Brain microvascular endothelial cell (primary cell): Measurements from ENCODE around the gene GAST.
A peak's percentile ranks its signal among the peaks of the same experiment; 100 is the strongest.
"Not testable (repeated sequence)": the region's sequence is repeated elsewhere in the genome, so short reads cannot be mapped to it uniquely, and the experiment has no call there.

Experiments
- DNase-seq: peaks from one replicate; pipeline ENCODE4 v3.0.0-alpha.2; 2020
- H3K27ac ChIP-seq: fragments of 250-450 bp; sonication (Bioruptor Pico); 2 replicates; pipeline ENCODE4 v1.5.1; 2020; ENCODE audit warnings: mild to moderate bottlenecking, moderate library complexity
- H3K27me3 ChIP-seq: fragments of 250-450 bp; sonication (Bioruptor Pico); replicated peaks from 2 replicates; pipeline ENCODE4 v1.5.1; 2020; ENCODE audit warnings: mild to moderate bottlenecking
- H3K36me3 ChIP-seq: fragments of 250-450 bp; sonication (Bioruptor Pico); replicated peaks from 2 replicates; pipeline ENCODE4 v1.5.1; 2020; ENCODE audit warnings: mild to moderate bottlenecking
- H3K4me3 ChIP-seq: 2 replicates; pipeline ENCODE4 v1.5.1; 2011; ENCODE audit warnings: low read depth, mild to moderate bottlenecking, control low read depth, low read length, moderate library complexity
- in situ Hi-C: cut with HindIII; loops from 2 replicates; pipeline ENCODE4 v1.10.0; 2017; ENCODE audit warnings: low sequenced_read_pairs, low pct_ligation_motif_present
- TF ChIP-seq, protein P1 (sequence below): IDR thresholded peaks from 2 replicates; pipeline ENCODE4 v1.5.1; 2011; ENCODE audit warnings: low read depth, mild to moderate bottlenecking, moderate library complexity, low read length, control low read depth, inconsistent platforms; ENCODE audit errors: missing control alignments

Gene GAST

DNA sequence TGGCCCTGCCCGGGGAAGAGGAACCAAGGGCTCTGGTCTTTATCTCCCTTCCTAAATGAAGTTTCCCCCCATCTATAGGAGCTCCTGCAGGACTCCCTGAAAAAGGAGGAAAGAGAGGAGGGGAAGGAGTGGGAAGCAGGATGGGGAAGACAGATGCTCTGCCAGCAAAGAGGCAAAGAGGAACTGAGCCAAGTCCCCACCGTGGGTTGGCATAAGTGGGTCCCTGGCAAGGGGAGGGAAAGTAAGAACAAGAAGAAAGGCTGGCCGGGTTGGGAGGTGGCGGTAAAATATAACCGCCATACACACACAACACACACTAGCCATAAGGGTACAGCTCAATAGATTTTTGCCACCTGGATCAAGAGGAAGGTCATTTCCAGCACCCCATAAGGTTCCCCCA, 29.5 kb upstream of the GAST start:
- DNase-seq: no peak
- H3K36me3 ChIP-seq: no peaks in the 10 kb centered on the region
- no peaks in the 10 kb centered on the region for H3K27me3 ChIP-seq
- H3K4me3 ChIP-seq: no peak overlapping the region
- TF ChIP-seq, protein P1, sequence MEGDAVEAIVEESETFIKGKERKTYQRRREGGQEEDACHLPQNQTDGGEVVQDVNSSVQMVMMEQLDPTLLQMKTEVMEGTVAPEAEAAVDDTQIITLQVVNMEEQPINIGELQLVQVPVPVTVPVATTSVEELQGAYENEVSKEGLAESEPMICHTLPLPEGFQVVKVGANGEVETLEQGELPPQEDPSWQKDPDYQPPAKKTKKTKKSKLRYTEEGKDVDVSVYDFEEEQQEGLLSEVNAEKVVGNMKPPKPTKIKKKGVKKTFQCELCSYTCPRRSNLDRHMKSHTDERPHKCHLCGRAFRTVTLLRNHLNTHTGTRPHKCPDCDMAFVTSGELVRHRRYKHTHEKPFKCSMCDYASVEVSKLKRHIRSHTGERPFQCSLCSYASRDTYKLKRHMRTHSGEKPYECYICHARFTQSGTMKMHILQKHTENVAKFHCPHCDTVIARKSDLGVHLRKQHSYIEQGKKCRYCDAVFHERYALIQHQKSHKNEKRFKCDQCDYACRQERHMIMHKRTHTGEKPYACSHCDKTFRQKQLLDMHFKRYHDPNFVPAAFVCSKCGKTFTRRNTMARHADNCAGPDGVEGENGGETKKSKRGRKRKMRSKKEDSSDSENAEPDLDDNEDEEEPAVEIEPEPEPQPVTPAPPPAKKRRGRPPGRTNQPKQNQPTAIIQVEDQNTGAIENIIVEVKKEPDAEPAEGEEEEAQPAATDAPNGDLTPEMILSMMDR: no peak
- in situ Hi-C loops: no loop called here
- no peak overlapping the region for H3K27ac ChIP-seq

DNA sequence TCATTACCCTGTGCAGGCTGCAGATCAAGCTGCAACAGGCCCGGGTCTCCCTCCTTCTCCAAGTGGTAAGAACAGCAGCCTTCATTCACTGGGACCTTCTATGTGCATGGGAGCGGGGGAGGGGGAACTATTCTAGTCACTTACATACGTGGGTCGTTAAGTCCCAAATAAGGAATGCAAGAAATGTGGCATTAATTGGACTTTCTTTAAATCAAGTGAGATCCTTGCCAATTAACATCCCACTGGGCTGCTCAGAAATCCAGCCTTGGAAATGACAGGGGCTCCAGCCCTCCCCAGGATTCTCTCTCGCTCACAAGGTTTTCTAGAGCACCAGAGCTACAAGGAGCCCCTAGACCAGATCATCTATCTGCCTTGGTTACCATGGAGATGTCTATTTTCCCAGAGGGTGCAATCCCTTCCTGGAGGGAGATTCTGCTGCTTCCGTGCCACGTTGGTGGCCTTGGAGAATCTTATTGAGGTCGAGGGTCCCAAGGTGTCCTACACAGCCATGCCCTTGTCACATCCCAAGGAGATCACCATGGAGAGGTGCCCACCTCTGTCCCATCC, 28.6 kb upstream of the GAST start:
- Histone ChIP-seq H3K27me3 (no peaks in the 10 kb centered on the region), H3K36me3 (no peaks in the 10 kb centered on the region), H3K4me3 (no peak overlapping the region), H3K27ac (no peak overlapping the region)
- DNase-seq: no peak
- in situ Hi-C loops: no loop called here
- TF ChIP-seq, protein P1: no peak

DNA sequence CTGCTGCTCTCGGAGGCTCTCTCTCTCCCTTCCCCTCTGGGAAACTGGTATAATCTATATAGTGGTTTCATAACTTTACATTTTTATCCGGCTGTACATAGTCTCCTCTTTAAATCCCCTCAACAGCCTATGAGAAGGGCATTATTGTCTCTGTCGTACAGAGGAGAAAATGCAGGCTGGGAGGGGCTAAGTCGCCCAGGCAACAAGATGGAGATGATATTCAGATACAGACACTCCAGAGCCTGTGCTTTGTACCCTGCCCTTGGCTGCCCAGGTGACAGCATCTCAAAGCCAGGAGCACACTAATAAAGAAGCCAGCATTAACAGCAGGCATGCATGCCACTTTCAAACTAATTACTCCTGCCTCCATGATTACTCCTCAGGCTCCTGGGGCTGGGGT, 28.1 kb upstream of the GAST start:
- Histone ChIP-seq H3K36me3 (peaks cover 2% of the 10 kb centered on the region), H3K27ac (no peak overlapping the region), H3K4me3 (no peak overlapping the region), H3K27me3 (no peaks in the 10 kb centered on the region)
- no peak for DNase-seq
- in situ Hi-C loops: no loop called here
- TF ChIP-seq, protein P1: no peak

GRCh38 chr17:41685753-41686152, 26.4 kb upstream of the GAST start:
- in situ Hi-C loops, H3K27me3 ChIP-seq, H3K27ac ChIP-seq, H3K4me3 ChIP-seq, DNase-seq: not testable (repeated sequence)
- peaks cover 17% of the 10 kb centered on the region for H3K36me3 ChIP-seq

DNA sequence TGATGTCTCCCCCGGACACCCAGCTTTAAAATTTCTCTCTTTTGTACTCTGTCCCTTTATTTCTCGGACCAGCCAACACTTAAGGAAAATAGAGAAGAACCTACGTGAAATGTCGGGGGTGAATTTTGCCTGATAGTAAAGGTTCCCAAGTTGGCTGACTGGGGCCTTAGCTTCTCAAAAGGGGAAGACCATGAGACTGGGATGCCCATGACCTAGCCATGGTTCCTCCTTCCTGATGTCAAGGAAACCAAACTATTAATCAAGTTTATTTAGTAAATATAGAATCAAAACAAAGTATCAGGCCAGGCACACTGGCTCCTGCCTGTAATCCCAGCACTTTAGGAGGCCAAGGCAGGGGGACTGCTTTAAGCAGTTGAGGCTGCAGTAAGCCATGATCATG, 25.9 kb upstream of the GAST start:
- Histone ChIP-seq H3K4me3 (no peak overlapping the region), H3K27ac (no peak overlapping the region), H3K27me3 (no peaks in the 10 kb centered on the region), H3K36me3 (peaks cover 22% of the 10 kb centered on the region)
- in situ Hi-C loops: no loop called here
- TF ChIP-seq, protein P1: no peak
- no peak for DNase-seq

GRCh38 chr17:41687828-41688640, 24.1 kb upstream of the GAST start:
- in situ Hi-C loops: no loop called here
- H3K27me3 ChIP-seq: no peaks in the 10 kb centered on the region
- H3K36me3 ChIP-seq: peaks cover 40% of the 10 kb centered on the region
- no peak for DNase-seq
- H3K4me3 ChIP-seq: peak overlapping the region; percentile 74
- H3K27ac ChIP-seq: peak overlapping the region; percentile 45
- TF ChIP-seq, protein P1: peak; percentile 48
